Vagina (tissue), 2 donors: ENCODE results near the gene ADARB2. TPM values are rescaled to one million over a fixed set of nuclear protein-coding genes. Genes with fewer than 3 reads are reported as not detected.

Source experiments
- DNase-seq, 2 donors: peaks; one replicate each; pipeline ENCODE4 v3.0.0-alpha.2; 2017; ENCODE audit errors: extremely low spot score in 2 of 2
- H3K27ac ChIP-seq: fragments of 200-600 bp; sonication (generic); one replicate; pipeline ENCODE4 v1.5.1; 2019
- H3K27me3 ChIP-seq: fragments of 200-600 bp; sonication (generic); one replicate; pipeline ENCODE4 v1.5.1; 2019
- H3K36me3 ChIP-seq, 2 donors: fragments of 200-600 bp; sonication (generic); one replicate each; pipeline ENCODE4 v1.5.1; 2017 to 2019
- H3K4me1 ChIP-seq: fragments of 200-600 bp; sonication (generic); one replicate; pipeline ENCODE4 v1.5.1; 2019
- H3K4me3 ChIP-seq, 2 donors: fragments of 200-600 bp; sonication (generic); 1 replicate in 1 of 2; 2 replicates in 1 of 2; pipeline ENCODE4 v1.5.1; 2016 to 2019
- H3K9me3 ChIP-seq: fragments of 200-600 bp; sonication (generic); one replicate; pipeline ENCODE4 v1.5.1; 2019
- POLR2A ChIP-seq, 2 donors: fragments of 450-650 bp; IDR thresholded peaks; one replicate each; pipeline ENCODE4 v1.6.1; 2017; ENCODE audit warnings: antibody characterized with exemption in 2 of 2, mild to moderate bottlenecking in 2 of 2, moderate library complexity in 2 of 2
- POLR2AphosphoS5 ChIP-seq, 2 donors: sonication (generic); formaldehyde crosslinking; IDR thresholded peaks; one replicate each; pipeline ENCODE4 v1.9.0; 2017; ENCODE audit warnings: antibody characterized with exemption in 2 of 2, mild to moderate bottlenecking in 2 of 2, low read depth in 1 of 2; ENCODE audit not compliant: insufficient read depth in 1 of 2
- intact Hi-C: fragments of 100-400 bp; cut with DNase I; formaldehyde crosslinking; loops from one replicate; pipeline ENCODE4 v1.15.1; 2023
- total RNA-seq: library from RNA; depleted of rRNA; stranded (reverse); fragments of >200 nt; gene quantifications from one replicate; pipeline ENCODE4 v1.2.3, GENCODE V29; 2016
- TF ChIP-seq, protein P1 (sequence below), 3 experiments: fragments of 450-650 bp in 2 of 3; fragments of 200-600 bp in 1 of 3; sonication (generic) in 1 of 3; IDR thresholded peaks; one replicate each; pipeline ENCODE4 v1.5.1; 2017 to 2019; ENCODE audit warnings: antibody characterized with exemption in 3 of 3, mild to moderate bottlenecking in 2 of 3, moderate library complexity in 2 of 3

ADARB2 gene
- total RNA-seq, 1 donor from 2014 or later = 3.4 TPM

DNA sequence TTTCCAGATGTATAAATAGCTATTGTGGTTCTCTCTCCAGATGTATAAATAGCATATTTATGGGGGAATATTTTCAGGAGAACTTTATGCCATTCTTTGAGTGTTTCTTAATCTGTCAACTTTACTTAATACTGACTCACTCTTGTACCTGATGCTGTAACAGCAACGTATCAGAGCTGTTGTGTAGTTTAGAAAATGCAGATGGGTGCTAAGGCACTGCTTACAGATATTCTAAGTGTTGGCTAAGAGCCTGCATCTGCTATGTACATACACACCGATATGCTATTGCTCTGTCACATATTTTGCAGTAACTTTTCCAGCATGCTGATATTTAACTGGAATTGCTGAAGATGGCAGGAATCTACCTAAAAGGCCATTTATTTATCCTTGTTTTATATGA, 609.2 kb downstream of the ADARB2 start:
- DNase-seq = peak in 1 of 2 donors; percentile 6
- Histone ChIP-seq H3K4me1 (no peaks in the 10 kb centered on the region), H3K27me3 (no peaks in the 10 kb centered on the region), H3K4me3 (no peak overlapping the region), H3K27ac (no peak overlapping the region), H3K36me3 (peaks cover 0 to 57% of the 10 kb centered on the region in 2 donors), H3K9me3 (no peaks in the 10 kb centered on the region)
- intact Hi-C loops = no loop called here
- no peak for TF ChIP-seq POLR2A (IDR thresholded peaks at IDR 0.05)
- TF ChIP-seq, protein P1, sequence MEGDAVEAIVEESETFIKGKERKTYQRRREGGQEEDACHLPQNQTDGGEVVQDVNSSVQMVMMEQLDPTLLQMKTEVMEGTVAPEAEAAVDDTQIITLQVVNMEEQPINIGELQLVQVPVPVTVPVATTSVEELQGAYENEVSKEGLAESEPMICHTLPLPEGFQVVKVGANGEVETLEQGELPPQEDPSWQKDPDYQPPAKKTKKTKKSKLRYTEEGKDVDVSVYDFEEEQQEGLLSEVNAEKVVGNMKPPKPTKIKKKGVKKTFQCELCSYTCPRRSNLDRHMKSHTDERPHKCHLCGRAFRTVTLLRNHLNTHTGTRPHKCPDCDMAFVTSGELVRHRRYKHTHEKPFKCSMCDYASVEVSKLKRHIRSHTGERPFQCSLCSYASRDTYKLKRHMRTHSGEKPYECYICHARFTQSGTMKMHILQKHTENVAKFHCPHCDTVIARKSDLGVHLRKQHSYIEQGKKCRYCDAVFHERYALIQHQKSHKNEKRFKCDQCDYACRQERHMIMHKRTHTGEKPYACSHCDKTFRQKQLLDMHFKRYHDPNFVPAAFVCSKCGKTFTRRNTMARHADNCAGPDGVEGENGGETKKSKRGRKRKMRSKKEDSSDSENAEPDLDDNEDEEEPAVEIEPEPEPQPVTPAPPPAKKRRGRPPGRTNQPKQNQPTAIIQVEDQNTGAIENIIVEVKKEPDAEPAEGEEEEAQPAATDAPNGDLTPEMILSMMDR (IDR thresholded peaks at IDR 0.05) = no peak
- TF ChIP-seq POLR2AphosphoS5 (IDR thresholded peaks at IDR 0.05; ENCODE audit: insufficient read depth in 1 of 2, low read depth in 1 of 2) = no peak

GRCh38 chr10:1127629-1128028, 609.7 kb downstream of the ADARB2 start:
- Histone ChIP-seq H3K9me3 (no peaks in the 10 kb centered on the region), H3K4me3 (no peak overlapping the region), H3K27me3 (no peaks in the 10 kb centered on the region), H3K4me1 (no peaks in the 10 kb centered on the region), H3K27ac (no peak overlapping the region), H3K36me3 (peaks cover 0 to 57% of the 10 kb centered on the region in 2 donors)
- peak; percentile 72 to 74 for DNase-seq
- intact Hi-C loops = no loop called here
- TF ChIP-seq POLR2A (IDR thresholded peaks at IDR 0.05) (no peak), POLR2AphosphoS5 (IDR thresholded peaks at IDR 0.05; ENCODE audit: insufficient read depth in 1 of 2, low read depth in 1 of 2) (no peak)
- TF ChIP-seq, protein P1 (IDR thresholded peaks at IDR 0.05) = no peak
